ENCODE measurements around the gene TPCN2. TPM values are rescaled to one million over a fixed set of nuclear protein-coding genes. Genes with fewer than 3 reads are reported as not detected.
"Not testable (repeated sequence)": the region's sequence is repeated elsewhere in the genome, so short reads cannot be mapped to it uniquely, and the experiment has no call there.

TPCN2 gene
- total RNA-seq, 2 donors from 2014 or later: 14.5 to 21.1 TPM

DNA sequence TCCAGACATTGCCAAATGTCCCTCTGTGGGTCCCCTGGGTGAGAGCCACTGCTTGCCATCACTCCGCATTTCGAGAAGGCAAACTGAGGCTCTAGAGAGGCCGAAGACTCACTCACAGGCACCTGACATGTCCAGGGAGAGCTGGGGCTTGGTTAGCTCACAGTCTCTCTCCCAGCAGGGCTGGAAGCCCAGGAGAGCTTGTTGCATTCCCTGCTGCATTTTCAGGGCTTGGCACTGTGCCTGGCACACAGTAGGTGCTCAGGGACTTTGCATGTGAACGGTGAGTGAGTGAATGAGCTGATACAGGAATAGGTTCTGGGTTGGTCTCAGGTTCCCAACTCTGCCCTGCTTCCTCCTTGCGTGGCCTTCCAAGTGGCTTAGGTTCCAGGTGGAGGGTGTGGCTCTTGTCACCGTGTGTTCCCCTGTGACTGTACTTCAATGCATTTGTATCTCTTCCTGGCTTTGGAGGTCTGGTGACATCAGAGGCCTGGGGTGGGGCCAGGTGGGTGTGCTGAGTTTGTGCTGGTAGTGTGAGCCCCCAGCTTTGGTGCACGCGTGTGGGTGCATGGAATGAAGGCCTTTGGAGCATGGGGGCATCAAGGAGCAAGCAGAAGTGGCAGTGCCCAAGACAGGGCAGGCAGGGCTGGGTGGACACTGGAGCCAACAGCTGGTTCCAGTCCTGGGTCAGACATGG, 88.6 kb downstream of the TPCN2 start:
- no peak for DNase-seq
- no peaks in the 10 kb centered on the region for H3K36me3 ChIP-seq
- no peak overlapping the region for H3K9ac ChIP-seq (ENCODE audit: low read depth in 2 of 2, low read length in 2 of 2)
- H3K27me3 ChIP-seq: no peaks in the 10 kb centered on the region
- no peaks in the 10 kb centered on the region for H3K4me1 ChIP-seq
- no peak overlapping the region for H3K27ac ChIP-seq
- TF ChIP-seq CTCF (IDR thresholded peaks at IDR 0.05): no peak
- no peak overlapping the region for H3K4me3 ChIP-seq
- intact Hi-C loops (cut with DNase I): no loop called here
- no peaks in the 10 kb centered on the region for H3K9me3 ChIP-seq

DNA sequence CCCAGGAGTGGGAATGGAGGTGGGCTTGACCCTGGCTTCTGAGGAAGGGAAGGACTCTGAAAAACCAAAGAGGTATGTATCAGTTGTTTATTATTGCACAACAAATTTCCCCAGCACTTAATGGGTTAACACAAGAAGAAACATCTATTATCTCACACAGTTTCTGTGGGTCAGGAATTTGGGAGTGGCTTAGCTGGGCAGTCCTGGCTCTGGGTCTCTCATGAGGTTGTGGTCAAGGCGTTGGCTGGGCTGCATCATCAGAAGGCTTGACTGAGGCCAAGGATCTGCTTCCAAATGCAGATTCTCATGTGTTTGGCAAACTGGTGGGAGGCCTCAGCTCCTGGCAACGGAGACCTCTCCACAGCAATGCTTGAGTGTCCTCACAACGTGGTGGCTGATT, 89.5 kb downstream of the TPCN2 start:
- intact Hi-C loops (cut with DNase I): no loop called here
- DNase-seq: no peak
- H3K27ac ChIP-seq: no peak overlapping the region

GRCh38 chr11:69140161-69140560, 91.4 kb downstream of the TPCN2 start:
- H3K4me3 ChIP-seq; H3K4me1 ChIP-seq; H3K27ac ChIP-seq; H3K9me3 ChIP-seq; intact Hi-C loops (cut with DNase I); H3K36me3 ChIP-seq; H3K9ac ChIP-seq (ENCODE audit: low read depth in 2 of 2, low read length in 2 of 2); DNase-seq; H3K27me3 ChIP-seq: not testable (repeated sequence)

More for the DNA sequence above, 89.5 kb downstream of the TPCN2 start:
- no peaks in the 10 kb centered on the region for H3K4me1 ChIP-seq
- TF ChIP-seq CTCF (IDR thresholded peaks at IDR 0.05): no peak
- no peaks in the 10 kb centered on the region for H3K9me3 ChIP-seq
- H3K9ac ChIP-seq (ENCODE audit: low read depth in 2 of 2, low read length in 2 of 2): no peak overlapping the region
- no peak overlapping the region for H3K4me3 ChIP-seq
- H3K27me3 ChIP-seq: no peaks in the 10 kb centered on the region
- no peaks in the 10 kb centered on the region for H3K36me3 ChIP-seq

DNA sequence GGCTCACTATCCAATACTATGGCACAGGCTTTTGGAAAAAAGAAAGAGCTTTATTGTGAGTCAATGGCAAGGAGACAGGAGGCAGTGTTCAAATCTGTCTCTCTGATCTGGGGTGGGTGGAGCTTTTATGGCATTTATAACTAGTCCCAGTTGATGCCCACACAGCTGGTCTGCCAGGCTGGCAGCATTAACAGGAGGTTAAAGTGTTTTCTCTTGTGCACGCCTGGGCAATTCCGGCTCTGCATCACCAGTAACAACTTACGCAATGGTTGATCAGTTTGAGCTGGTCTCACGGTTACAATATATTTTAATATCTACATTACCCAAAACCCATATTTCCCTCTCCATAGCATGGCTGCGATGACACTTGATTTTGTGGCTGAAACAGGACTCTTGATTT, 91.9 kb downstream of the TPCN2 start:
- DNase-seq: no peak
- intact Hi-C loops (cut with DNase I): no loop called here
- Histone ChIP-seq H3K4me3 (no peak overlapping the region), H3K27me3 (no peaks in the 10 kb centered on the region), H3K27ac (no peak overlapping the region), H3K36me3 (no peaks in the 10 kb centered on the region), H3K9ac (ENCODE audit: low read depth in 2 of 2, low read length in 2 of 2) (no peak overlapping the region), H3K9me3 (no peaks in the 10 kb centered on the region), H3K4me1 (no peaks in the 10 kb centered on the region)
- no peak for TF ChIP-seq CTCF (IDR thresholded peaks at IDR 0.05)

DNA sequence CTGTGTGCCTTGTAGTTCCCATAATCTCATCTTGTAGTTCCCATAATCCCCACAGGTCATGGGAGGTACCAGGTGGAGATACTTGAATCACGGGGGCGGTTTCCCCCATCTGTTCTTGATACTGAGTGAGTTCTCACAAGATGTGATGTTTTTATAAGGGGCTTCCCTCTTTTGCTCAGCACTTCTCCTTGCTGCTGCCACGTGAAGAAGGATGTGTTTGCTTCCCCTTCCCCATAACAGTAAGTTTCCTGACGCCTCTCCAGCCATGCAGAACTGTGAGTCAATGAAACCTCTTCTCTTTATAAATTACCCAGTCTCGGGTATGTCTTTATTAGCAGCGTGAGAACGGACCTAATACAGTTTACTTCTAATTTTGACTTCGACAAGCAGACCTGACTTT, 93.0 kb downstream of the TPCN2 start:
- Histone ChIP-seq H3K4me3 (no peak overlapping the region), H3K4me1 (no peaks in the 10 kb centered on the region), H3K27ac (no peak overlapping the region), H3K27me3 (no peaks in the 10 kb centered on the region), H3K36me3 (no peaks in the 10 kb centered on the region), H3K9ac (ENCODE audit: low read depth in 2 of 2, low read length in 2 of 2) (no peak overlapping the region), H3K9me3 (no peaks in the 10 kb centered on the region)
- no peak for TF ChIP-seq CTCF (IDR thresholded peaks at IDR 0.05)
- intact Hi-C loops (cut with DNase I): no loop called here
- DNase-seq: no peak

DNA sequence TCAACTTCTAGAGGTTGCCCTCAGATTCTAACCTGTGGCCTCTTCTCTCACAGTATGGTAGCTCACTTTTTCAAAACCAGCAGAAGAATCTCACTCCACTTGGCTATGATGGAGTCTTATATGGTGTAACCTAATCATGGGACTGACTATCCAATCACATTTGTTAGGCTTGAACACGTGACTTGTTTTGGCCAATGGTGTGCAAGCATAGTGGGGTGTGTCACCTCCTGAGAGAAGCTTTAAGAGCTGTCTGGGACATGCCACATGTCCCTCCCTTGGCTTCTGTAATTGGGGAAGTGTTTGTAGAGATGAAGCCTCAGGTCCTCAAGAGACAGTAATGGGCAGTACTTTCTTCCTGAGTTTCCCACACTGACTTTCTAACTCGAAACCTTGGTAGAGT, 94.2 kb downstream of the TPCN2 start:
- intact Hi-C loops (cut with DNase I): no loop called here
- H3K4me3 ChIP-seq: no peak overlapping the region
- H3K36me3 ChIP-seq: no peaks in the 10 kb centered on the region
- H3K9ac ChIP-seq (ENCODE audit: low read depth in 2 of 2, low read length in 2 of 2): no peak overlapping the region
- H3K27me3 ChIP-seq: no peaks in the 10 kb centered on the region
- no peak for DNase-seq
- H3K27ac ChIP-seq: no peak overlapping the region
- no peak for TF ChIP-seq CTCF (IDR thresholded peaks at IDR 0.05)
- no peaks in the 10 kb centered on the region for H3K9me3 ChIP-seq
- H3K4me1 ChIP-seq: no peaks in the 10 kb centered on the region

Data from colonic mucosa (tissue), 4 donors.